ENCODE results near the gene UNC13C.

- TF ChIP-seq, protein P1, sequence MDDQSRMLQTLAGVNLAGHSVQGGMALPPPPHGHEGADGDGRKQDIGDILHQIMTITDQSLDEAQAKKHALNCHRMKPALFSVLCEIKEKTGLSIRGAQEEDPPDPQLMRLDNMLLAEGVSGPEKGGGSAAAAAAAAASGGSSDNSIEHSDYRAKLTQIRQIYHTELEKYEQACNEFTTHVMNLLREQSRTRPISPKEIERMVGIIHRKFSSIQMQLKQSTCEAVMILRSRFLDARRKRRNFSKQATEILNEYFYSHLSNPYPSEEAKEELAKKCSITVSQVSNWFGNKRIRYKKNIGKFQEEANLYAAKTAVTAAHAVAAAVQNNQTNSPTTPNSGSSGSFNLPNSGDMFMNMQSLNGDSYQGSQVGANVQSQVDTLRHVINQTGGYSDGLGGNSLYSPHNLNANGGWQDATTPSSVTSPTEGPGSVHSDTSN (CRISPR knock-in tag; IDR thresholded peaks at IDR 0.05; ENCODE audit: borderline replicate concordance), result no peak
- TF ChIP-seq FOXJ3 (CRISPR knock-in tag; IDR thresholded peaks at IDR 0.05; ENCODE audit: borderline replicate concordance) (no peak), PITX1 (CRISPR knock-in tag; IDR thresholded peaks at IDR 0.05) (no peak), ZNF775 (CRISPR knock-in tag; IDR thresholded peaks at IDR 0.05; ENCODE audit: borderline replicate concordance) (no peak), TAF1 (CRISPR knock-in tag; IDR thresholded peaks at IDR 0.05) (no peak), YY1 (IDR thresholded peaks at IDR 0.05; ENCODE audit: insufficient read depth, insufficient replicate concordance, low read depth, low read length) (no peak), EP300 (IDR thresholded peaks at IDR 0.05; ENCODE audit: low read depth in 2 of 2, low read length in 2 of 2) (no peak), EP300 (CRISPR knock-in tag; IDR thresholded peaks at IDR 0.05; ENCODE audit: borderline replicate concordance) (no peak), EZH2 (conservative IDR thresholded peaks at IDR 0.05; ENCODE audit: low read depth, low read length) (no peak), ZNF20 (CRISPR knock-in tag; IDR thresholded peaks at IDR 0.05) (no peak), ATF7 (IDR thresholded peaks at IDR 0.05) (no peak), ATF7 (CRISPR knock-in tag; IDR thresholded peaks at IDR 0.05) (no peak), EEA1 (CRISPR knock-in tag; IDR thresholded peaks at IDR 0.05; ENCODE audit: borderline replicate concordance) (no peak)
- TF ChIP-seq, protein P2, sequence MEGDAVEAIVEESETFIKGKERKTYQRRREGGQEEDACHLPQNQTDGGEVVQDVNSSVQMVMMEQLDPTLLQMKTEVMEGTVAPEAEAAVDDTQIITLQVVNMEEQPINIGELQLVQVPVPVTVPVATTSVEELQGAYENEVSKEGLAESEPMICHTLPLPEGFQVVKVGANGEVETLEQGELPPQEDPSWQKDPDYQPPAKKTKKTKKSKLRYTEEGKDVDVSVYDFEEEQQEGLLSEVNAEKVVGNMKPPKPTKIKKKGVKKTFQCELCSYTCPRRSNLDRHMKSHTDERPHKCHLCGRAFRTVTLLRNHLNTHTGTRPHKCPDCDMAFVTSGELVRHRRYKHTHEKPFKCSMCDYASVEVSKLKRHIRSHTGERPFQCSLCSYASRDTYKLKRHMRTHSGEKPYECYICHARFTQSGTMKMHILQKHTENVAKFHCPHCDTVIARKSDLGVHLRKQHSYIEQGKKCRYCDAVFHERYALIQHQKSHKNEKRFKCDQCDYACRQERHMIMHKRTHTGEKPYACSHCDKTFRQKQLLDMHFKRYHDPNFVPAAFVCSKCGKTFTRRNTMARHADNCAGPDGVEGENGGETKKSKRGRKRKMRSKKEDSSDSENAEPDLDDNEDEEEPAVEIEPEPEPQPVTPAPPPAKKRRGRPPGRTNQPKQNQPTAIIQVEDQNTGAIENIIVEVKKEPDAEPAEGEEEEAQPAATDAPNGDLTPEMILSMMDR (CRISPR knock-in tag; IDR thresholded peaks at IDR 0.05), result no peak
- TF ChIP-seq, protein P3, sequence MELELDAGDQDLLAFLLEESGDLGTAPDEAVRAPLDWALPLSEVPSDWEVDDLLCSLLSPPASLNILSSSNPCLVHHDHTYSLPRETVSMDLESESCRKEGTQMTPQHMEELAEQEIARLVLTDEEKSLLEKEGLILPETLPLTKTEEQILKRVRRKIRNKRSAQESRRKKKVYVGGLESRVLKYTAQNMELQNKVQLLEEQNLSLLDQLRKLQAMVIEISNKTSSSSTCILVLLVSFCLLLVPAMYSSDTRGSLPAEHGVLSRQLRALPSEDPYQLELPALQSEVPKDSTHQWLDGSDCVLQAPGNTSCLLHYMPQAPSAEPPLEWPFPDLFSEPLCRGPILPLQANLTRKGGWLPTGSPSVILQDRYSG (CRISPR knock-in tag; IDR thresholded peaks at IDR 0.05), result no peak
- TF ChIP-seq, protein P4, sequence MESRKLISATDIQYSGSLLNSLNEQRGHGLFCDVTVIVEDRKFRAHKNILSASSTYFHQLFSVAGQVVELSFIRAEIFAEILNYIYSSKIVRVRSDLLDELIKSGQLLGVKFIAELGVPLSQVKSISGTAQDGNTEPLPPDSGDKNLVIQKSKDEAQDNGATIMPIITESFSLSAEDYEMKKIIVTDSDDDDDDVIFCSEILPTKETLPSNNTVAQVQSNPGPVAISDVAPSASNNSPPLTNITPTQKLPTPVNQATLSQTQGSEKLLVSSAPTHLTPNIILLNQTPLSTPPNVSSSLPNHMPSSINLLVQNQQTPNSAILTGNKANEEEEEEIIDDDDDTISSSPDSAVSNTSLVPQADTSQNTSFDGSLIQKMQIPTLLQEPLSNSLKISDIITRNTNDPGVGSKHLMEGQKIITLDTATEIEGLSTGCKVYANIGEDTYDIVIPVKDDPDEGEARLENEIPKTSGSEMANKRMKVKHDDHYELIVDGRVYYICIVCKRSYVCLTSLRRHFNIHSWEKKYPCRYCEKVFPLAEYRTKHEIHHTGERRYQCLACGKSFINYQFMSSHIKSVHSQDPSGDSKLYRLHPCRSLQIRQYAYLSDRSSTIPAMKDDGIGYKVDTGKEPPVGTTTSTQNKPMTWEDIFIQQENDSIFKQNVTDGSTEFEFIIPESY (CRISPR knock-in tag; IDR thresholded peaks at IDR 0.05), result no peak
Observed at GRCh38 chr15:54556231-54556630, 578.0 kb downstream of the UNC13C start.
